OCI-LY3 (cell line): Measurements from ENCODE around the gene ENTPD7.

Experiments used
- H2AFZ ChIP-seq: fragments of 200-600, 300-600 bp; shearing (Covaris generic); 2 replicates; pipeline ENCODE4 v1.6.0; 2014; ENCODE audit warnings: antibody characterized with exemption, low read depth, low read length
- H3K27ac ChIP-seq: fragments of 200-600, 300-600 bp; sonication (generic); 2 replicates; pipeline ENCODE4 v1.5.1; 2014; ENCODE audit warnings: mild to moderate bottlenecking, low read length, moderate library complexity, mixed read lengths
- H3K27me3 ChIP-seq: fragments of 200-600, 300-600 bp; sonication (generic); 2 replicates; pipeline ENCODE4 v1.6.1; 2014; ENCODE audit warnings: low read depth, low read length, mixed read lengths
- H3K36me3 ChIP-seq: fragments of 200-600, 300-600 bp; sonication (generic); replicated peaks from 2 replicates; pipeline ENCODE3; 2014; ENCODE audit warnings: low read depth, low read length, mixed read lengths
- H3K4me1 ChIP-seq: fragments of 300-600, 200-600 bp; sonication (generic); 2 replicates; pipeline ENCODE4 v1.6.1; 2014; ENCODE audit warnings: low read length, mixed read lengths
- H3K4me2 ChIP-seq: fragments of 200-600, 300-600 bp; sonication (generic); 2 replicates; pipeline ENCODE4 v1.6.1; 2014; ENCODE audit warnings: low read length, mixed read lengths
- H3K4me3 ChIP-seq: fragments of 300-600, 200-600 bp; sonication (generic); 2 replicates; pipeline ENCODE4 v1.5.1; 2014; ENCODE audit warnings: antibody characterized with exemption, mild to moderate bottlenecking, low read length, moderate library complexity
- H3K79me2 ChIP-seq: fragments of 300-600, 200-600 bp; shearing (Covaris generic); 2 replicates; pipeline ENCODE4 v1.6.1; 2014; ENCODE audit warnings: mild to moderate bottlenecking, low read length, mixed read lengths
- H3K9ac ChIP-seq: fragments of 300-600, 200-600 bp; shearing (Covaris generic); 2 replicates; pipeline ENCODE4 v1.6.0; 2014; ENCODE audit warnings: mild to moderate bottlenecking, low read length, moderate library complexity
- H3K9me3 ChIP-seq: fragments of 200-600, 300-600 bp; shearing (Covaris generic); 2 replicates; pipeline ENCODE4 v1.6.1; 2014; ENCODE audit warnings: low read length, mixed read lengths; ENCODE audit not compliant: insufficient read depth
- H4K20me1 ChIP-seq: fragments of 200-600, 300-600 bp; sonication (generic); 2 replicates; pipeline ENCODE4 v1.6.1; 2016; ENCODE audit warnings: low read length, mixed read lengths; ENCODE audit not compliant: insufficient read depth
- CTCF ChIP-seq: fragments of 200-600, 300-600 bp; sonication (generic); IDR thresholded peaks from 2 replicates; pipeline ENCODE4 v1.5.1; 2014; ENCODE audit warnings: antibody characterized with exemption, low read length, low read depth
- EZH2phosphoT487 ChIP-seq: fragments of 200-600 bp; shearing (Covaris generic); IDR thresholded peaks from 2 replicates; pipeline ENCODE4 v1.6.1; 2018; ENCODE audit warnings: antibody characterized with exemption, mixed run types, low read depth

ENTPD7 gene

GRCh38 chr10:99647601-99648151 is 11.6 kb upstream of the ENTPD7 start:
- TF ChIP-seq CTCF (no peak), EZH2phosphoT487 (no peak)
- H3K36me3 ChIP-seq = no peaks in the 10 kb centered on the region
- no peaks in the 10 kb centered on the region for H4K20me1 ChIP-seq
- no peak overlapping the region for H3K4me2 ChIP-seq
- no peak overlapping the region for H2AFZ ChIP-seq
- H3K9me3 ChIP-seq = no peaks in the 10 kb centered on the region
- no peak overlapping the region for H3K27ac ChIP-seq
- H3K4me3 ChIP-seq = no peak overlapping the region
- H3K27me3 ChIP-seq = no peaks in the 10 kb centered on the region
- H3K9ac ChIP-seq = no peak overlapping the region
- H3K79me2 ChIP-seq = no peaks in the 10 kb centered on the region
- H3K4me1 ChIP-seq = no peaks in the 10 kb centered on the region

- no peak overlapping the region for H3K4me2 ChIP-seq
- H3K27ac ChIP-seq = no peak overlapping the region
- H3K79me2 ChIP-seq = no peaks in the 10 kb centered on the region
- H3K9ac ChIP-seq = no peak overlapping the region
- H2AFZ ChIP-seq = no peak overlapping the region
- no peaks in the 10 kb centered on the region for H3K4me1 ChIP-seq
- no peaks in the 10 kb centered on the region for H4K20me1 ChIP-seq
- no peaks in the 10 kb centered on the region for H3K9me3 ChIP-seq
- TF ChIP-seq EZH2phosphoT487 (no peak), CTCF (no peak)
- no peak overlapping the region for H3K4me3 ChIP-seq
- H3K27me3 ChIP-seq = no peaks in the 10 kb centered on the region
- H3K36me3 ChIP-seq = no peaks in the 10 kb centered on the region
Observed at GRCh38 chr10:99648717-99649116, 10.6 kb upstream of the ENTPD7 start.

- Histone ChIP-seq H3K9me3 (no peaks in the 10 kb centered on the region), H3K36me3 (no peaks in the 10 kb centered on the region), H3K27me3 (peaks cover 7% of the 10 kb centered on the region; the same call in 1 of the 2 replicates), H3K4me1 (peaks cover 4% of the 10 kb centered on the region), H3K79me2 (no peaks in the 10 kb centered on the region), H3K27ac (no peak overlapping the region), H2AFZ (no peak overlapping the region), H4K20me1 (no peaks in the 10 kb centered on the region), H3K9ac (no peak overlapping the region), H3K4me2 (no peak overlapping the region), H3K4me3 (no peak overlapping the region)
- TF ChIP-seq CTCF = no peak
- no peak for TF ChIP-seq EZH2phosphoT487
Observed at GRCh38 chr10:99652800-99653390, 6.4 kb upstream of the ENTPD7 start.

GRCh38 chr10:99654390-99655175 is 4.7 kb upstream of the ENTPD7 start:
- no peaks in the 10 kb centered on the region for H3K9me3 ChIP-seq
- H3K79me2 ChIP-seq = no peaks in the 10 kb centered on the region
- TF ChIP-seq EZH2phosphoT487 (no peak), CTCF (no peak)
- H3K4me2 ChIP-seq = no peak overlapping the region
- no peak overlapping the region for H3K4me3 ChIP-seq
- no peaks in the 10 kb centered on the region for H4K20me1 ChIP-seq
- H3K36me3 ChIP-seq = no peaks in the 10 kb centered on the region
- no peak overlapping the region for H3K9ac ChIP-seq
- peaks cover 12% of the 10 kb centered on the region; the same call in 1 of the 2 replicates for H3K27me3 ChIP-seq
- H3K27ac ChIP-seq = no peak overlapping the region
- H3K4me1 ChIP-seq = peaks cover 4% of the 10 kb centered on the region
- H2AFZ ChIP-seq = no peak overlapping the region
